ENCODE measurements around the gene NLGN4Y. TPM values are rescaled to one million over a fixed set of nuclear protein-coding genes. Genes with fewer than 3 reads are reported as not detected.

NLGN4Y gene
- total and polyA plus RNA-seq, 2 of the 4 experiments (the other 2 are of a cell fraction): not detected

GRCh38 chrY:14741596-14741995, 217.3 kb downstream of the NLGN4Y start:
- H2AFZ ChIP-seq (replicated peaks; ENCODE audit: low read length, poor library complexity): no peak overlapping the region
- H3K14ac ChIP-seq (replicated peaks; ENCODE audit: low read depth, low read length): no peak overlapping the region
- intact Hi-C loops (cut with micrococcal nuclease) (no loop called here), in situ Hi-C loops (cut with MboI; ENCODE audit: low sequenced_read_pairs) (no loop called here), dilution Hi-C loops (cut with HindIII; ENCODE audit: low sequenced_read_pairs, unreplicated experiment) (no loop called here)
- no peak overlapping the region for H2BK5ac ChIP-seq (ENCODE audit: low read depth, low read length, poor library complexity, severe bottlenecking)
- H3K9me1 ChIP-seq (ENCODE audit: insufficient read depth, low read length): no peaks in the 10 kb centered on the region
- no peaks in the 10 kb centered on the region for H3K4me1 ChIP-seq (ENCODE audit: control insufficient read depth, insufficient read depth, low read length)
- no peak overlapping the region for H3K4ac ChIP-seq (ENCODE audit: low read depth, low read length)
- no peak overlapping the region for H3K18ac ChIP-seq (ENCODE audit: low read depth, low read length)
- no TSS peak for BruUV-seq (replicated peaks)
- no peak overlapping the region for H3K4me3 ChIP-seq (ENCODE audit: insufficient read depth, low read depth, low read length)
- ATAC-seq (ENCODE audit: low read depth) (no peak), DNase-seq (no peak)
- no peak overlapping the region for H4K5ac ChIP-seq (ENCODE audit: low read depth, low read length)
- H2BK120ac ChIP-seq (ENCODE audit: low read depth, low read length): no peak overlapping the region
- CTCF ChIA-PET: no interaction called here
- H4K8ac ChIP-seq (ENCODE audit: low read depth in 2 of 2, low read length in 2 of 2): no peak overlapping the region
- no peak overlapping the region for H2AK5ac ChIP-seq (ENCODE audit: low read depth, low read length)
- H2BK15ac ChIP-seq (ENCODE audit: low read depth, low read length): no peak overlapping the region
- no peak overlapping the region for H3K27ac ChIP-seq (ENCODE audit: insufficient read depth, low read length)
- no CpG with 5 or more reads among the region's 1 CpG for WGBS, 2 experiments (ENCODE audit: extremely low coverage in 2 of 2, insufficient read length in 1 of 2)
- POLR2A ChIA-PET (ENCODE audit: unreplicated experiment): no interaction called here
- H3K9me3 ChIP-seq (ENCODE audit: control insufficient read depth, insufficient read depth, low read length): no peaks in the 10 kb centered on the region
- no peak overlapping the region for H4K91ac ChIP-seq (ENCODE audit: insufficient read depth, low read depth, low read length)
- H3K36me3 ChIP-seq (ENCODE audit: control insufficient read depth, insufficient read depth, low read length): no peaks in the 10 kb centered on the region
- H2AK9ac ChIP-seq (replicated peaks; ENCODE audit: low read depth, low read length, poor library complexity): no peak overlapping the region
- H3K4me2 ChIP-seq (ENCODE audit: low read depth, low read length): no peak overlapping the region
- H2BK20ac ChIP-seq (ENCODE audit: low read depth, low read length): no peak overlapping the region
- H3K9ac ChIP-seq (ENCODE audit: low read depth, low read length): no peak overlapping the region
- H3K79me1 ChIP-seq (ENCODE audit: low read depth in 1 of 2, low read length in 2 of 2): no peaks in the 10 kb centered on the region
- no peak overlapping the region for H3K56ac ChIP-seq (ENCODE audit: extremely low read depth, insufficient read depth, low read length)
- H3K23ac ChIP-seq (ENCODE audit: low read depth, low read length): no peak overlapping the region
- H4K20me1 ChIP-seq (ENCODE audit: insufficient read depth, low read length): no peaks in the 10 kb centered on the region
- TF ChIP-seq MAFK (IDR thresholded peaks at IDR 0.05; ENCODE audit: low read depth, low read length) (no peak), CTCF (conservative IDR thresholded peaks at IDR 0.05; ENCODE audit: low read depth, low read length) (no peak), MXI1 (IDR thresholded peaks at IDR 0.05; ENCODE audit: borderline replicate concordance, low read depth, low read length) (no peak), MAZ (IDR thresholded peaks at IDR 0.05; ENCODE audit: borderline replicate concordance, low read depth, low read length) (no peak), USF2 (IDR thresholded peaks at IDR 0.05; ENCODE audit: low read depth, low read length) (no peak), NFE2L2 (IDR thresholded peaks at IDR 0.05; ENCODE audit: low read depth, low read length) (no peak), CEBPB (IDR thresholded peaks at IDR 0.05; ENCODE audit: low read depth, low read length) (no peak), BHLHE40 (IDR thresholded peaks at IDR 0.05; ENCODE audit: low read depth, low read length) (no peak), SMC3 (IDR thresholded peaks at IDR 0.05; ENCODE audit: low read depth, low read length) (no peak), POLR2A (IDR thresholded peaks at IDR 0.05; ENCODE audit: low read depth, low read length) (no peak), CHD1 (IDR thresholded peaks at IDR 0.05; ENCODE audit: low read depth, low read length) (no peak), RAD21 (IDR thresholded peaks at IDR 0.05; ENCODE audit: low read length) (no peak), RCOR1 (IDR thresholded peaks at IDR 0.05; ENCODE audit: insufficient replicate concordance, low read length) (no peak), FOS (IDR thresholded peaks at IDR 0.05; ENCODE audit: low read depth, low read length) (no peak)
- no peaks in the 10 kb centered on the region for H3K27me3 ChIP-seq (ENCODE audit: control insufficient read depth, insufficient read depth, low read length)

Data from IMR-90 (cell line).